A172 (cell line): ENCODE measurements around the gene METAP2. TPM values are rescaled to one million over a fixed set of nuclear protein-coding genes. Genes with fewer than 3 reads are reported as not detected.

Source experiments
- DNase-seq: peaks from one replicate; pipeline ENCODE4 v3.0.0-alpha.2; 2015; ENCODE audit warnings: low spot score
- total RNA-seq: library from RNA; depleted of rRNA; stranded (reverse); fragments of >200 nt; shearing (Covaris generic); gene quantifications from 2 replicates; pipeline ENCODE4 v1.2.3, GENCODE V29; 2014

The METAP2 gene
- total RNA-seq, 1 experiment from 2014 or later: 149 TPM

DNA sequence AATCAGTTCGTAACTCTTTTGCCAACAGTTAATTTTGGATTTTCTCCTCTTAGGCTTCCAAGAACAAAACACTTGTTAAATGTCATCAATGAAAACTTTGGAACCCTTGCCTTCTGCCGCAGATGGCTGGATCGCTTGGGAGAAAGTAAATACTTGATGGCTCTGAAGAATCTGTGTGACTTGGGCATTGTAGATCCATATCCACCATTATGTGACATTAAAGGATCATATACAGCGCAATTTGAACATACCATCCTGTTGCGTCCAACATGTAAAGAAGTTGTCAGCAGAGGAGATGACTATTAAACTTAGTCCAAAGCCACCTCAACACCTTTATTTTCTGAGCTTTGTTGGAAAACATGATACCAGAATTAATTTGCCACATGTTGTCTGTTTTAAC, 39.6 kb downstream of the METAP2 start:
- DNase-seq: no peak

- DNase-seq: no peak
Measured at GRCh38 chr12:95515197-95515596, 41.2 kb downstream of the METAP2 start.

GRCh38 chr12:95516757-95517156, 42.8 kb downstream of the METAP2 start:
- no peak for DNase-seq

DNA sequence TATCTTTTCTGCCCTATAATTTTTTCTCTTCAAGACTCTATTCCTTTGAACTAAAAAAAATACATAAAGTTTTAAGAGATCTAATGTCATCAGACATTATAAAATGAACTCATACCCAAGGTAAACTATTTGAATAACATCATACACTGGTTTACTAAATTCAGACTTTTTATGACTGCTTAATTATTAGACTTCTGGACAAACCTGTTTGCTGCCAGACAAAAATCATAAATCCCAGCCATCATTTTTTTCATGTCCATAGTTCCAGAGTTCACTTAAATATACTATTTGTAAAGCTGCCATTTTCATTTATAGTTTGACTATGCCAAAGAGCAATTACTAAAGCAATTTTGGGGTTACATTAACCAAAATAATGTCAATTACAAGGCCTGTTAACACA, 43.3 kb downstream of the METAP2 start:
- DNase-seq: no peak

DNA sequence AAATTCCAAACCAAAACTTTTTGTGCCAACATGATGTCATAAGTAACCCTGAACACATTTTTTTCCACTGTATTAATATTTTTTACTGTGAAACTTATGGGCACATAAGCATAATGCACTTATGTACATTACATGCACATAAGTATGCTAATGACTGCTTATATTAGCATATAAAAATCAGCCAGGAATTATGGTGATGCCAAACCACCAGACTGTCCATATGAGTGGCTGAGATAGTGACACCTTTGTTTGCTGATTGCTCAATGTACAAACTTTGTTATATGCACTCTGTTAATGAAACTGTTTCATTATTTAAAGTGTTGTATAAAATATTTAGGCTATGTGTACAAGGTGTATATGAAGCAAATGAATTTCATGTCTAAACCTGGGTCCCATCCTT, 45.0 kb downstream of the METAP2 start:
- no peak for DNase-seq

DNA sequence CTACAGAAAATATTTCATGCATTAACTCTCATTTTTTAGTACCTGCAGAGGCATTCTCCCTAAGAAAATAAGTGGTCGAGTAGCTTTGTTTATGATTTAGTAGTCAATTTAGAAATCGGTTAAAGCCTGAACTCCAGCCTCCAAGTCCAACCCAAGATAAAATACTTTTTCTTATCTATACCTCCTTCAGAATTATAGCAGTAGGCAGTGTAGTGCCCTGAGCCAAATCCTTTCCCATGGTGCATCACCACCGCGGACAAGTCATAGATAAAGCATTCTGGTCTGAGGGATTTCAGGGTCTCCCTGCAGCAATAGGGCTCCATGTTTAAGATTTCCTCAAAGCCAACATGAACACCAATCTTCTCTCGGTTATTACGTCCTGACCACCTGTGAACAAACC, 46.9 kb downstream of the METAP2 start:
- no peak for DNase-seq

GRCh38 chr12:95522692-95523091, 48.7 kb downstream of the METAP2 start:
- no peak for DNase-seq

DNA sequence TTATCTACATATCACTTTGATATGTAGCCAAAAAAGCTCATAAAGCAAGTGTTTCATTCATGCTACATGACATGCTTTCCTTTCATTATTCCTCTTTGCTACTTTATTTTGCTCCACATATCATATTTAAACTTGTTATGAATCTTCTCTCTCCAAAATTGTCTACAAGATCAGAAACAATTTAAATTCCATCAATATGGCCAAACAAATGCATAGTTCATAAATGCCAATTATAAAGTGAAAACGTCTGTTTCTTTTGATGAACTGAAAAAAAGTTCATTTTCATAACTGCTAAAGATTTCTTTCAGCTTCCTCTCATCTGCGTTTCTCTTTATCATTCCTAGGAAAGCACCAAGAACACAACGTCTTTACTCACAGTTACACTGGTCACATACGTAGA, 54.5 kb downstream of the METAP2 start:
- no peak for DNase-seq

DNA sequence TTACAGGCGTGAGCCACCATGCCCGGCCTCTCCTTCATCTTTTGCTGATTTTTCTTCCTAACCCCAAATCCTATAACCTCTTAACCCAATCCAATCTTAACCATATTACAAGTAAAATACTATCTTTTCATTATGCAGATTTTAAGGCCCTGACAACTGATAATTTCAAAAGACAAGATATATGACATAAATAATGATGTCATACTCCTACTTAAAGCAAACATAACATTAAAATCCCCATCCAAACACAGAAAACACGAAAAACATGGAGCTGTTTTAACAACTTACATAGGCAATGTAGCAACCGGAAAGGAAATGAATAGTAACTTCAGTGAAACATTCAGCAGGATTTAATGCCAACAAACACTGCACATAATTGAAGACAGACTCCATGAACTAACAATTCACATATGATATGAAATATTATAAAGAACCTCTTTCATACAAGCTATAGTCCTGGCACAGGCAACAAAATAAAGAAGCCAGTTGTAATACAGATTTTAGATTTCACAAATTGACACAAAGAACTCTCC, 55.8 kb downstream of the METAP2 start:
- no peak for DNase-seq

DNA sequence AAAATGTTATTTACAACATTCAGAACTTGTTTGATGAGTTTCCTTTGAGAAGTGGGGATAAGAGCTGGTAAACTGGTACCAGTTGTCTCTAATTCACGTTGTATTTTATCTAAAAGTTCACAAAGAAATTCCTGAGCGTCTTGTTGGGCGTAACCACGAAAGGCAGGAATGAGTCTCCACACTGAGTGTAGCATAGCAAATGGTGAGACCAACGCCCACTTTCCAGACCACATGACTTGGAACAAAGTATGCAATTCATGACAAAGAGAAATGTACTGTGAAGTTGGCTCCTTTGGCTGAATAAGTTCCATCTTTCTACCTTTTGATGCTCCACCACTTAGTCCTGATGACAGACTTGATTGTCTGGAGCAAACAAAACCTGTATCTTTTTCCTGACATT, 58.9 kb downstream of the METAP2 start:
- DNase-seq: peak; percentile 35

DNA sequence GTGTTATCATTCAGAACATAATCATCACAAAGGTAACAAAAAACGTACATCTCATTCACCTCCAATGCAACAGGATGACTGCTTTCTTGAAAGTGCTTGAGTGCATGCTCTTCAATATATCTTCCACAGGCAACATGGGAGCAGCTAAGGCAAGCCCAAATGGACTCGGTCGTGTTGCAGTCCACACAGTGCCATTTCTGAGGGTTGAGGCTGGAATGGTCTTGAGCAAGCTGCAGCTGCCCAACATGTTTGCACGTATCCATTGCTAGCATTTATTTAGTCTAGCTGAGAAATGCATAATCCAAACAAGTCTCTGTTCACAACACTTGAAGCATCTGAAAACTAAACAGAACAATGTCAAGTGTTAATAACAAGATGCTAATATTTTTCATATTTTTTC, 60.0 kb downstream of the METAP2 start:
- no peak for DNase-seq

DNA sequence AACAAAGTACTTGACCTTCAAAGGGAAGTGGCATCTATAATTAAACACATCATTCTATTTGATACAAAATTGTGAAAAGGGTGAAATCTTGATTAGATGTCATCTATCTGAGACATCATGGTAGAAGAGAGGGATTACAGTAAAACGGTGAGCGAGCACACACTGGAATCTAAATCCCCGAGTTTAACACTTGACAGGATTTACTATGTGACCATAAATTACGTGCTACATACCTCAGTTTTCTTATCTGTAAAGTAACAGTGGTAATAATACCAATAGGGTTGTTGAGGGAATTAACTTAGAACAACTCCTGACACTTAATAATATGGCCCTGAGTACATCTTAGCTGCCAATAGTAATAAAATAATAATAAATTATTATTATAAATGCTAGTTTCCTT, 64.1 kb downstream of the METAP2 start:
- no peak for DNase-seq

DNA sequence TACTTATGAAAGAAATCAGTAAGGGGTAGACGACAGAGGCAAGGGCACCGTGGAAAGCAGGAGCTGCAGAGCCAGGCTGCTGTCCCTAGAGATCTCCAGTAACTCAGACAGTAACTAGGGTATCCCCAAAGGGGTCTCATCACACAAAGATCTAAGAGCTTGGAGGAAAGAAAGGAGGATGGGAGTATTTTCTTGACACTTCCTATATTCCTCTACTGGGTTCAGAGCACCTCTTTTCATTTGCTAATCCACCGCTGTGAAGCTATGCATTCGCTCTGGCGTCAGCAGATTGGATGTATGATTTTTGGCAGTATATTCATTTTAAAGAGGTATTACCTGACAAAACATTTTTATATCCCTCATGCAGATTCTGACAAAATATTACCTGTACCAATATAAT, 64.7 kb downstream of the METAP2 start:
- no peak for DNase-seq

- DNase-seq: no peak
Measured at GRCh38 chr12:95541436-95541835, 67.5 kb downstream of the METAP2 start.

DNA sequence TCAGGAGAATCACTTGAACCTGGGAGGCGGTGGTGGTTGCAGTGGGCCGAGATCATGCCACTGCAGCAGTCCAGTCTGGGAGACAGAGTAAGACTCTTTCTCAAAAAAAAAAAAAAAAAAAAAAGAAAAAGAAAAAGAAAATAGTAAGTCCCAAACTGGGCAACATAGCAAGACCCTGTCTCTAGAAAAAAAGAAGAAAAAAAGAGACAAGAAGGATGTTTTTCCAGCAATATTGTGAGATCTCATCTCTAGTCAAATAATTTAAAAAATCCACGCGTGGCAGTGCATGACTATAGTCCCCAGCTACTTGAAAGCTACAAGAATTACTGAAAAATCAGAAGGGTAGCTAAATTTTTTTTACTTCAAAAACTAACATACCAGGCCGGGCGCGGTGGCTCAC, 69.4 kb downstream of the METAP2 start:
- no peak for DNase-seq

DNA sequence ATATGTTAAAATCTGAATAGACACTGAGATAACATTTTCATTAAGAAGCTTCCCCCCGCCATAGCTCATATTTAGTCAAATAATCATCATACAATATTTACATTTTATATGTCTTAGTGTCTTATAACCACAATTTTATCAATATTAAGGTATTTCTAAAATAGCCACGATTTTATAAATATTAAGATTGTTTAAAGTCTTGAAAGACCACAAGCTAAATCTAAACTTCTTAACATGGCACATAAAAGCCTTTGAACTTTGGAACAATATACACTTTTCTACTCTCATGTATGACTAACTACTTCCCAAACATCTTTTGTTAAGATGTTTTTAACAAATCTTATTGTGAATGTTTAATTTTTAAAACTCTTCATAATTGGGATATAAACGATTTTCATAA, 70.8 kb downstream of the METAP2 start:
- DNase-seq: no peak

DNA sequence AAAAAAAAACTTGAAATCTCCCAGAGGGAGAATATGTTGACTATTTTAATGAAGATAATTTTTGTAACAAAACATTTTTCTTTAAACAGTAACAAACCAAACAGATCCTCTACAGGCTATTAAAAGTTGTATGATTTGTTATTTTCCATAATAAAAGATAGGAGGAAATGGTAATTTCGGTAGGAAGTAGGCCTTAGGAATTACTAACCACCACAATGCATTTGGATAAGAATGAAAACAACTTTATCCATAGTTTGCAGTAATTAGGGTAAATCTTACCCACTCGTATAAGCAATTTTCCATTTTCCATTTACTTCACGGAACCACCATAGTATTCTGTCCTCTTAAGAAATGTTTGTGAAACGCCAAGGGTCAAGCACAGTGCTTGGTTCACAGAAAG, 71.4 kb downstream of the METAP2 start:
- no peak for DNase-seq

GRCh38 chr12:95545731-95546490, 72.0 kb downstream of the METAP2 start:
- DNase-seq: no peak

DNA sequence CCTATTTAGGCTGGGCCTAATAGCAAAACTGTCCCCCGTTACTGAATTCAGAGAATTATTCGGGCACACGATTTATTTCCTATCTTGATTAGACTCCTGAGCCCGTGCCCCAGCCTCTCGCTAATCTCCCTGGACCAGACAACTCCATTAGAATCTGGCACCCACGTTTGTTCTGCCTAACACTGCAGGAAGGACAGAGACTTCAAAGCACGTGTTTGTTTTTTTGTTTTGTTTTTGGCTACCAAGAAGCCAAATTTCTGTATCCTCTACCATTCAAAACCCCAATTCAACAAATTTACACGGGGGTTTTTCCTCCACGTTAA, 72.5 kb downstream of the METAP2 start:
- DNase-seq: no peak

DNA sequence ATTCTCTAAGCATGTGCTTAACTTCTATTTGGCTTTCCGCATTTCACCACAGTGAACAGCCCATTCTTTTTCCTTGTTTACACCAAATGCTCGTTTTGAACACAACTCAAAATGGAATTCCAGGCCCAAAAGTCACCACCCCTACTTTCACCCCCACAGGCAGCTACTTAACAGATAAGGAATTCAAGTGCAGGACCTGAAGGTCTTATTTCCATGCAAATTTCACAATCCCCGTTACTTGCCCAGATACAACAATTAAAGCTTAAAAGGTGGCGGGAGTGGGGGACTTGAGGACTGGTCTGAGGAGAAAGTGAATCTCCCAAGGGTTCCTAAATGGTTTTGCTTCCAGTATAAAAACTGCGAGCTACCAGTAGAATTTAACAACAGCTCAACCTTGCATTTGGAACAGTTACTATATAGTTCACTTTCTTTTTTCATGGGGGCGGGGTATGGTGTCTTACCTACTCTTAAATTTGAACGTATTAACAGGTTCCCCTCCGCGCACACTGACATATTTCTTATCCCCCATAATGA, 73.6 kb downstream of the METAP2 start:
- DNase-seq: no peak

GRCh38 chr12:95548056-95548538, 74.1 kb downstream of the METAP2 start:
- no peak for DNase-seq

DNA sequence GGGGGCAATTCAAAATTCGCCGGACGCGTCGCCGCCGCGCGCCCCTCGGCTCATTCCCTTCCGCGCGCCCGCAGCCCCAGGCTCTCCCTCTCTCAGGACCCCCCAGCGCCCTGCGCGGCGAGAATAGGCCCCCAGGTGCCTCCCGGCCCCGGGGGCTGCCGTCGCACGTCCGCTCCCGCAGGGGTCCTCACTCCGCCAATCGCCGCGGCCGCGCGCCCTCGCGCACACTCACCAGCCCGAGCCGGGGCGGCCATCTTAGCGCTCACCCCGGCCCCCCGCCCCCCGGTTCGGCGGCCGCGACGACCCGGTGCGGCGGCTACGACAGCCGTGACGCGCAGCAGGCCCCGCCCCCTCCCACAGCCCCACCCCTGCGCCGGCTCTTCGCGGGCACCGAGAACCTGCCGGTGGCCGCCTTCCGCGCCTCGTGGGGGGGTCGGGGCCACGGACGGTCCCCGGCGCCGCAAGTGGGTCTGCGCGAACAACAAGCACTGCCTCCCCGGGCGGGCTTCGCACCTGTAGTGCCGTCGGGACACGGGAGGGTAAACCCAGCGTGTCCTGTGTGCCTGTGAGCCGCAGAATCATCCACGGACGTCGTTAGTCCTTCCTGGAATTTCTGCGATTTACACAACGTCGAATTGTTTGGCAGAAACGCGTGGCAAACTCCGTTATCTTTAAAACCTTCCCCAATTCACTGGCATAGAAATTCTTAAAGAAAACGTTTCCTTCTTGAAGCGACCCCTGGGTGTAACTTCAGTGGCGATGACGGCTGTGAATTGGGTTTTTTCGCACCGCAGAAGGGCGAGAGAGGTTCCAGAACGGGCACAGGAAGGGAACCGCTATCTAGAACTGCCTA, 74.8 kb downstream of the METAP2 start:
- DNase-seq: no peak
